ENCODE results near the gene SNX11. TPM values are rescaled to one million over a fixed set of nuclear protein-coding genes. Genes with fewer than 3 reads are reported as not detected.

SNX11 gene, protein sequence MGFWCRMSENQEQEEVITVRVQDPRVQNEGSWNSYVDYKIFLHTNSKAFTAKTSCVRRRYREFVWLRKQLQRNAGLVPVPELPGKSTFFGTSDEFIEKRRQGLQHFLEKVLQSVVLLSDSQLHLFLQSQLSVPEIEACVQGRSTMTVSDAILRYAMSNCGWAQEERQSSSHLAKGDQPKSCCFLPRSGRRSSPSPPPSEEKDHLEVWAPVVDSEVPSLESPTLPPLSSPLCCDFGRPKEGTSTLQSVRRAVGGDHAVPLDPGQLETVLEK
- 6.5 and 12.0 TPM in 2 replicates for total RNA-seq (2014; rRNA removed; shearing (Covaris generic))
- 16.2 and 17.6 TPM in 2 replicates for total RNA-seq (2022)
- percentile 60 among the genes with signal in this experiment for Bru-seq, nascent RNA
- BruChase-seq, experiment 1, labeled RNA remaining after a 6-hour chase: percentile 68 among the genes with signal in this experiment
- percentile 75 among the genes with signal in this experiment for BruChase-seq, experiment 2, labeled RNA remaining after a 2-hour chase
- long read RNA-seq, transcript SNX11-201 (7 exons, 2,315 nt): major isoform, 10 of 29 reads
- long read RNA-seq, transcript SNX11-210 (7 exons, 1,282 nt): minor isoform, 7 of 29 reads
- long read RNA-seq, partial matches to known transcripts: 1 of 29 reads
- long read RNA-seq, other reads (novel, unspliced or antisense): 7 of 29 reads

DNA sequence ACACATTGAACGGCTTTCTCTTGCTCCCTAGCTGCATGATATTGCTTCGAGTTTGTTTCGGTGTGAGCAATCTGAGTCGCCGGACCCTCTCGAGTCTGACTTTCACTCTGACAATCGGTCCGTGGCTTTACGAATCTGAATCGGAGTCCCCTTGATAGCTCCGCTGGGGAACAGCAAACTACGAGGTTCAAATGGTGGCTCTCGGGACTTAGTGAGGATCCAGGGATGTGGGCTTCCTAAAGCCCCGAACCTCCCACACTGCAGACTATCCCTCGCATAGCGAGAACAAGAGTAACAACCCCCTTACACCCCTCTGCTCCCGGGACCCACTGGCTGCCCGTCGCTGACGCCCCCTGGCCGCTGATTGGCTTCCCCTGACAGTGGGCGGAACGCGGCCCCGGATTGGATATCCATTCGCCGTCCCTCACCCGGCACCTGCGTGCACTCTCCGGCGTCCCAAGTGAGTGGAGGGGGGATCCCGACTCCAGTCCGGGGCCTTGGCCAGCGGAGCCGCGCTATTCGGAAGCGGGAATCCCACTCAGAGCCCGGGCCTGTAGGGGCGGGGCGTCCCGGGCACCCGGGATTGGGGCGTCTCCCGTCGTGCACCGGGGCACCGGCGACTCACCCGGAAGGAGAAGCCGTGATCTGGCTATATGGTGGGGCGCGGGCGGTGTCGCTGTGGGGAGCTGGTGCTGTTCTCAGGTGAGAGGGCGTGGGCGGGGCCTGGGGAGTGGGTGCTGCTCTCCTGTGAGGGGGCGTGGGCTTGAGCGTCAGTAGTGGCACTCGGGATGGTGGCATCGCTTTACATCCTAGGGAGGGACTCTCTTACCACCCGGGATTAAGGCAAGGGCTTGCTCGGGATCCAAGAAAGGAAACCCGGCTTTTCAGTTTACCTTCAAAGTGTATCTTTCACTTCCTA, at the start of gene SNX11:
TSS of gene SNX11 (plus strand) at position 630 of the 919 bp plus-strand sequence. CDS start 4,278 bp downstream, outside the sequence.
- ChIA-PET CTCF (ENCODE audit: unreplicated experiment) (interaction anchor here (0.9 to 1.0 kb wide), 2 partner anchors 59 to 160 kb away, joined by 3 to 4 read pairs; no protein-coding TSS in a partner anchor), POLR2A (interaction anchor here (1.9 kb wide), 1 partner anchor 11 kb away, joined by 9 read pairs; no protein-coding TSS in a partner anchor)
- Histone ChIP-seq H4K20me1 (ENCODE audit: insufficient read depth, low read length) (no peaks in the 10 kb centered on the region), H3K9me2 (ENCODE audit: insufficient read depth, low read length) (no peaks in the 10 kb centered on the region), H3K36me3 (ENCODE audit: insufficient read depth, low read length) (peaks cover 6% of the 10 kb centered on the region; the same call in 1 of the 2 replicates), H3K4me1 (ENCODE audit: insufficient read depth, low read length, poor library complexity, severe bottlenecking) (peaks cover 23% of the 10 kb centered on the region), H2AFZ (ENCODE audit: low read length) (peak within 1 kb of the TSS; percentile 91), H3K27ac (ENCODE audit: low read depth, low read length, poor library complexity, severe bottlenecking) (peak within 1 kb of the TSS; percentile 61), H3K4me2 (ENCODE audit: low read length) (peak within 1 kb of the TSS; percentile 73), H3K4me3 (ENCODE audit: low read depth, low read length, poor library complexity, severe bottlenecking) (peak within 1 kb of the TSS; percentile 94), H3K9me3 (ENCODE audit: low read length) (peaks cover 8% of the 10 kb centered on the region; the same call in 1 of the 2 replicates), H3K79me2 (ENCODE audit: insufficient read depth, low read depth, low read length) (peaks cover 15% of the 10 kb centered on the region; the same call in 1 of the 2 replicates)
- intact Hi-C loops (cut with micrococcal nuclease; ENCODE audit: unreplicated experiment): loop anchor here (2.0 kb wide), 1 partner anchor 59 kb away; the partner anchor contains the start of gene NFE2L1
- TSS peak; percentile 86 for BruUV-seq (replicated peaks)
- TF ChIP-seq, protein P1, sequence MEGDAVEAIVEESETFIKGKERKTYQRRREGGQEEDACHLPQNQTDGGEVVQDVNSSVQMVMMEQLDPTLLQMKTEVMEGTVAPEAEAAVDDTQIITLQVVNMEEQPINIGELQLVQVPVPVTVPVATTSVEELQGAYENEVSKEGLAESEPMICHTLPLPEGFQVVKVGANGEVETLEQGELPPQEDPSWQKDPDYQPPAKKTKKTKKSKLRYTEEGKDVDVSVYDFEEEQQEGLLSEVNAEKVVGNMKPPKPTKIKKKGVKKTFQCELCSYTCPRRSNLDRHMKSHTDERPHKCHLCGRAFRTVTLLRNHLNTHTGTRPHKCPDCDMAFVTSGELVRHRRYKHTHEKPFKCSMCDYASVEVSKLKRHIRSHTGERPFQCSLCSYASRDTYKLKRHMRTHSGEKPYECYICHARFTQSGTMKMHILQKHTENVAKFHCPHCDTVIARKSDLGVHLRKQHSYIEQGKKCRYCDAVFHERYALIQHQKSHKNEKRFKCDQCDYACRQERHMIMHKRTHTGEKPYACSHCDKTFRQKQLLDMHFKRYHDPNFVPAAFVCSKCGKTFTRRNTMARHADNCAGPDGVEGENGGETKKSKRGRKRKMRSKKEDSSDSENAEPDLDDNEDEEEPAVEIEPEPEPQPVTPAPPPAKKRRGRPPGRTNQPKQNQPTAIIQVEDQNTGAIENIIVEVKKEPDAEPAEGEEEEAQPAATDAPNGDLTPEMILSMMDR (conservative IDR thresholded peaks at IDR 0.05; ENCODE audit: low read length): peak; percentile 48; the same call in 1 of the 2 replicates
- TF ChIP-seq EZH2phosphoT487 (IDR thresholded peaks at IDR 0.05; ENCODE audit: borderline replicate concordance, low read depth, low read length): no peak
- peak; percentile 86 for DNase-seq (ENCODE audit: low spot score)

DNA sequence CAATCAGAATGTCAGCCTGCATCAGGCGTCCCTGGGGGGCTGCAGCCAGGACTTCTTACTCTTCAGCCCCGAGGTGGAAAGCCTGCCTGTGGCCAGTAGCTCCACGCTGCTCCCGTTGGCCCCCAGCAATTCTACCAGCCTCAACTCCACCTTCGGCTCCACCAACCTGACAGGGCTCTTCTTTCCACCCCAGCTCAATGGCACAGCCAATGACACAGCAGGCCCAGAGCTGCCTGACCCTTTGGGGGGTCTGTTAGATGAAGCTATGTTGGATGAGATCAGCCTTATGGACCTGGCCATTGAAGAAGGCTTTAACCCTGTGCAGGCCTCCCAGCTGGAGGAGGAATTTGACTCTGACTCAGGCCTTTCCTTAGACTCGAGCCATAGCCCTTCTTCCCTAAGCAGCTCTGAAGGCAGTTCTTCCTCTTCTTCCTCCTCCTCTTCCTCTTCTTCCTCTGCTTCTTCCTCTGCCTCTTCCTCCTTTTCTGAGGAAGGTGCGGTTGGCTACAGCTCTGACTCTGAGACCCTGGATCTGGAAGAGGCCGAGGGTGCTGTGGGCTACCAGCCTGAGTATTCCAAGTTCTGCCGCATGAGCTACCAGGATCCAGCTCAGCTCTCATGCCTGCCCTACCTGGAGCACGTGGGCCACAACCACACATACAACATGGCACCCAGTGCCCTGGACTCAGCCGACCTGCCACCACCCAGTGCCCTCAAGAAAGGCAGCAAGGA, 49.0 kb upstream of the SNX11 start:
- POLR2A ChIA-PET: interaction anchor here (0.6 to 4.5 kb wide), 3 partner anchors 8 to 228 kb away, joined by 3 to 29 read pairs (median 3); partner anchors contain the start of gene NFE2L1
- H3K4me2 ChIP-seq (ENCODE audit: low read length): no peak overlapping the region
- no peaks in the 10 kb centered on the region for H4K20me1 ChIP-seq (ENCODE audit: insufficient read depth, low read length)
- H3K9me2 ChIP-seq (ENCODE audit: insufficient read depth, low read length): no peaks in the 10 kb centered on the region
- H3K79me2 ChIP-seq (ENCODE audit: insufficient read depth, low read depth, low read length): peaks cover 20% of the 10 kb centered on the region; the same call in 1 of the 2 replicates
- TF ChIP-seq EZH2phosphoT487 (IDR thresholded peaks at IDR 0.05; ENCODE audit: borderline replicate concordance, low read depth, low read length): no peak
- TF ChIP-seq, protein P1 (conservative IDR thresholded peaks at IDR 0.05; ENCODE audit: low read length): no peak
- DNase-seq (ENCODE audit: low spot score): no peak
- no TSS peak for BruUV-seq (replicated peaks)
- intact Hi-C loops (cut with micrococcal nuclease; ENCODE audit: unreplicated experiment): no loop called here
- no peak overlapping the region for H3K27ac ChIP-seq (ENCODE audit: low read depth, low read length, poor library complexity, severe bottlenecking)
- no peaks in the 10 kb centered on the region for H3K9me3 ChIP-seq (ENCODE audit: low read length)
- no peak overlapping the region for H3K4me3 ChIP-seq (ENCODE audit: low read depth, low read length, poor library complexity, severe bottlenecking)
- H2AFZ ChIP-seq (ENCODE audit: low read length): no peak overlapping the region
- peaks cover 93% of the 10 kb centered on the region for H3K36me3 ChIP-seq (ENCODE audit: insufficient read depth, low read length)
- peaks cover 36% of the 10 kb centered on the region for H3K4me1 ChIP-seq (ENCODE audit: insufficient read depth, low read length, poor library complexity, severe bottlenecking)
- CTCF ChIA-PET (ENCODE audit: unreplicated experiment): no interaction called here

All from OCI-LY7 (cell line).